ENCODE data around the gene ATP6V1B1. TPM values are rescaled to one million over a fixed set of nuclear protein-coding genes. Genes with fewer than 3 reads are reported as not detected.

The ATP6V1B1 gene
- total RNA-seq (2022; extraction: Qiagen RNA extraction) = 1.5 to 2.6 TPM (median 2.4 TPM) in 5 replicates

DNA sequence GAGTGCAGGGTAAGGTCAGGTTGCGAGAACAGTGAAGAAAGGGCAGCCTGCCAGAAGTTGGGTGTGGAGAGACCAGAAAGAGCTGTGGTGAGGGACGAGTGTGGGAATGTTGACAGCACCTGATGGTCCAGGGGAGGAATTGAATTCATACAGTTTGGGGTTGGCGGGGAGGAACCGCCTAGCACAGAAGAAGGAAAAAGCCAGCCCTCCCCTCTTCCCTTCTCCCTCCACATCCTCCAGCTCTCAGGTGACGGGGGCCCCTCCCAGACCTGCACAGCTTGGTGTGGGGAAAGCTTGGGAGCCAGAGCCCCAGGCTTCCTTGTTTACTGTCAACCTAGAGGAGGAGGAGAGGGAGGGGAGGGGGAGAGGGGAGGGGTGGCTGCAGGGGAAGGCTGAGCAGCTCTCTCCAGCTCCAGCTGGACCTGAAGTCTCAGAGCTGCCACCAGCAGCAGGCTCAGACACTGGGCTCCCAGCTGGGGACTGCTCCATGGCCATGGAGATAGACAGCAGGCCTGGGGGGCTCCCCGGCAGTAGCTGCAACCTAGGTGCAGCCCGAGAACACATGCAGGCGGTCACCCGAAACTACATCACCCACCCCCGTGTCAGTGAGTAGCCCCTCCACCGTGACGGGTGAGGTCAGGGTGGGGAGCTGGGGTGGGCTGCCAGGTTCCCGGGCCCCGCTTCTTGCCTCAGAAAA lies at the start of gene ATP6V1B1:
ATP6V1B1 (plus strand) TSS at position 433 of the 697 bp plus-strand sequence; CDS start at position 488, 55 bp downstream.

DNA sequence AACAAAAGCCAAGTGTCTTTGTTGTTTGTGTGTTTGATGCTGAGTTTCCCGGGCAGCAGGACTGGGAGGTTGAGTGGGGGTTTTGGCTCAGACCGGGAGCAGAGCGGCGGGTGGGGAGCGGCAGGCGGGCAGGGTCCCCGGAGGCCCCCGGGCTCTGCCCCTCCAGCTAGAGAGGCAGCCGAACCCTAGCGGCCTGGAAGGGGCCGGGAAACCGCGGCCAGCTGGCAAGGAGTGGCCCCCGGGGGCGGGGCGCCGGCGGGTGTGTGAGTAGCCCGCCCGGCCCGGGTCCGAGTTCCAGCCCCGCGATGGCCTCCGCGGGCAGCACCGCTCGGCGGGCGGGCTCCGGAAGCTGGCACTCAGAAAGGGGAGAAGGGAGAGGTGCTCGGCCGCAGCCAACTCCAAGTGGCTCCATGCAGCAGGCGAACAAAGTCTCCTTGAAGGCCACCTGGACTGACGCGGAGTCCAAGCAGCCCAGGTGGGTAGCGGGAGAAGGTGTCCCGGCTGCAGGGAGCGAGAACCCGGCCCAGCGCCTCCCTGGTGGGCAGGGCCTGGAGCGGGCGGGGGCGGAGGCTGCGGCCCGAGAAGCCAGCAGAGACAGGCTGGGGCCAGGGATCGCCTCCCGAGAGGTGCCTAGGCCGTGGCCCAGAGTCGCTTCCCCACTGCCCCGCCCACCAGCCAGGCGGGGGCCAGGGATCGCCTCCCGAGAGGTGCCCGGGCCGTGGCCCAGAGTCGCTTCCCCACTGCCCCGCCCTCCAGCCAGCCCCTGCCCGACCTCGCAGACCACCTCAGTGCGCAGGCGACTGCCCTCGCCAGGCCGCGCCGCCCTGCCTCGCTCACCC lies 42.9 kb downstream of the ATP6V1B1 start, which contains the start of gene ANKRD53:
ANKRD53 (plus strand) TSS at position 290 of the 839 bp plus-strand sequence; CDS start at position 306, 16 bp downstream.

DNA sequence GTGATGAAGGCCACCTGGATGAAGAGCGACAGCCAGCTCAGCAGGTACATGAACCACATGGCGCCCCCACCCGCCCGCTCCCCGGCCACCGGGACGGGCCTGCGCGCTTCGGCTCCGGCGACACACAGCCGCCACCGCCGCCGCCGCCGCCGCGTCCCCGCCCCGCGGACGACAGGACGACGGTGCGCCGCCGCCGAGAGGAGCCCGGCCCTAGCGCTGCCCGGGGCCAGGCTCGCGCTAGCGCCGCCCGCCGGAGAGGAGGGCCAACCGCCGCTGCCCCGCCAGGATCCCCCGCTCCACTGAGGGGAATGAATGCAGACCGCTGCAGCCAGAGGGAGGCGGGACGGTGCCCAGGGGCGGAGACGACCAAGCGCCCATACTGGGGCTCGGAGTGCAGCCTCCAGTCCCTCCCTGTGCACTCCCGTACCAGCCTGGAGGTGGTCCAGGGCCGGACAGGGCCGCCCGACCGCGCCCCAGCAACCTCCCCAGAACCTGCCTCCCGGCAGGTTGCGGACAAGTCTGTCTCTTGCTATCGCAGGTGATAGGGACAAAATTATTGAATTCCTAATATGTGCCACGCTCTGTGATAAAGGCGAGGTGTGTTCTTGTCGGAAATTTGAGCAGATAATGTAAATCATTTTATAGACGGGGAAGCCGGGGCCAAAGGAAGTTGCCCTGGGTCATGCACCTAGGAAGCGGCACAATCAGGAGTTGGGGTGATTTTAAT lies 59.2 kb downstream of the ATP6V1B1 start, which contains the start of gene TEX261:
TEX261 (minus strand) TSS at position 175 of the 727 bp plus-strand sequence; CDS start at position 59, 116 bp downstream.

Other genes starting within 250 kb of the ATP6V1B1 start
- gene ADD2, start 167.7 kb upstream of the ATP6V1B1 start, total RNA-seq (2022; extraction: Qiagen RNA extraction) = 18.0 to 29.0 TPM (median 26.1 TPM) in 5 replicates
- gene FIGLA, start 145.3 kb upstream of the ATP6V1B1 start, total RNA-seq (2022; extraction: Qiagen RNA extraction) = not detected in 5 replicates
- gene CLEC4F, start 115.3 kb upstream of the ATP6V1B1 start, total RNA-seq (2022; extraction: Qiagen RNA extraction) = not detected in 5 replicates
- 0.07 TPM in 1 of 5 replicates, not detected in the others for gene CD207, start 100.1 kb upstream of the ATP6V1B1 start, total RNA-seq (2022; extraction: Qiagen RNA extraction)
- gene VAX2, start 35.3 kb upstream of the ATP6V1B1 start, total RNA-seq (2022; extraction: Qiagen RNA extraction) = 3.1 to 6.0 TPM (median 5.2 TPM) in 5 replicates
- 0.05 to 0.11 TPM in 2 of 5 replicates, not detected in the others for gene ANKRD53, start 42.7 kb downstream of the ATP6V1B1 start, total RNA-seq (2022; extraction: Qiagen RNA extraction)
- gene TEX261, start 59.0 kb downstream of the ATP6V1B1 start, total RNA-seq (2022; extraction: Qiagen RNA extraction) = 74.9 to 85.9 TPM (median 81.9 TPM) in 5 replicates
- gene NAGK, start 132.7 kb downstream of the ATP6V1B1 start, total RNA-seq (2022; extraction: Qiagen RNA extraction) = 60.4 to 86.3 TPM (median 80.6 TPM) in 5 replicates
- 10.8 to 12.2 TPM (median 12.1 TPM) in 5 replicates for gene MCEE, start 194.3 kb downstream of the ATP6V1B1 start, total RNA-seq (2022; extraction: Qiagen RNA extraction)
- gene MPHOSPH10, start 194.7 kb downstream of the ATP6V1B1 start, total RNA-seq (2022; extraction: Qiagen RNA extraction) = 36.9 to 51.5 TPM (median 38.8 TPM) in 5 replicates

Measured in A549 treated with CORT108297 at 1 μM for 4 hours (cell line).